Activated naive CD4-positive, alpha-beta T cell treated with anti-CD3 and anti-CD28 coated beads, Interleukin-2, amount 50 U/mL, for 16 hours (primary cell): Measurements from ENCODE around the gene RNPS1.
"Not testable (repeated sequence)": the region's sequence is repeated elsewhere in the genome, so short reads cannot be mapped to it uniquely, and the experiment has no call there.

Source experiments
- DNase-seq: peaks from one replicate; pipeline ENCODE4 v3.0.0-alpha.2; 2020

Gene RNPS1

DNA sequence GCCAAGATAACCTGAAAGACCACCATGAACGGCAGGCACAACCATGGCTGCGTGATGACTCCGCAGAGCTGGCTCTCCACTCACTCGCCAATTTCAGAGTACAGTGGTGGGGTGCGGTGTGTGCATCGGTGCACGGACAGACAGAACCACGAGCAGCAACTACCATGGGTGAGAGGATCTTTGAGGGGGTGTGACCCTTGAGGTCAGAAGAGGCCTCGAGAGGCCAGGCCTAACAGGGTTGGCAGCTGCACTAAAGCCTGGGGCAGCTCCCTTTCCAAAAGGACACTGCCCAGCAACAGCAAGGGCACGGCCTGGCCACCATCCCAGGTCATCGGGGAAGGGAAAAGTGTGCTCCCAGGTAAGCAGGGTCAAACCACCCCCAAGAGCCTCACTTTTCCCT is 14.6 kb downstream of the RNPS1 start:
- no peak for DNase-seq

DNA sequence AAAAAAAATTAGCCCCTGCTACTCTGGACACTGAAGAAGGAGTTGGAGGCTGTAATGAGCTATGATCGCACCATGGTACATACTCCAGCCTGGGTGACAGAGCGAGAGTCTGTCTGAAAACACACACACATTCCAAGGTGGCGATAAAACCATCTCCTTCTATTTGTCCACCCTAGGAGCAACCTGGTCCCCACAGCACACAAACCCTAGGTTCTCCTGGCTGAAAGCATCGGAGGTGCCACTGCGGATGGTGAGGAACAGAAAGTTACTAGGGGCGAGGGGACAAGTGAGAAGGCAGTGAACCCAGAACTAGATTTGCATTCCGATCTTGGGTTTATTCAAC is 15.1 kb downstream of the RNPS1 start:
- DNase-seq: no peak

DNA sequence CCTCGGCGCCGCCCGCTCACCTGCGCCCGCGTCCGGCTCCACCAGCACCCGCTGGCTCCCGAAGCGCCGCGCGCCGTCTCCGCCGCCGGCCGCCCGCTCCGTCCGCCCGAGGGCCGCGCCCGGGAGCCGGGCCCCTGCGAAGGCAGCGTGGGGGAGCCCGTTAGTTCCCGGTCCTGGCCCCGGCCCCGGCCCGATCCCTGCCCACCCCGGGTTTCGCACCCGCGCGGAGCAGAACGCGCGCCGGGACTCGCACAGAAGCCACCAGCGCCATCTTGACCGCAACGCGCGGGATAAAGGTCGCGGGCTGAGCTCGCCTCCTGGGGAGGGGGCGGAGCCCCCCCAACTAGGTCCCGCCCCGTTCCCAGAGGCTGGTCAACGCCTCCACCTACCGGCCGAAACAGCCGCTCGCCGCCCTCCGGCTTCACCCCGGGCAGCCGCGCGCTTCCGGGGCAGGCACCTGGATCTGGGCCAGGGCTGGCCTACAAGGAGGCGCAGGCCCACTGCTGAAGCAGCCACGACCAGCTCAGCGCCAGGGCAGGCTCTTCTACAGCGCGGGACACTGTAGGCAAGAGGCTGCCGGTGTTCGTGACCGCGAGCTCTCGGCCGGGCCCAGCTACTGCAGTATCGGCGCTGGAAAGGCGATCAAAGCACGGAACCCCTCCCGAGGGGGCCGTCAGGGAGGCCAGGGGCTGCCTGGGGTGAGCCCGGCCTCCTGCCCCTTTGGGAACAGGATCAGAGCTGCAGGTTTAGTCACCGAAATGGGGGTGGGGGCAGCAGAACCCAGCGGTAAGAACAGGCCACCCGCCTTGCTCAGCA is 16.4 kb downstream of the RNPS1 start, which contains the start of gene ECI1:
ECI1 (minus strand) TSS at position 292 of the 816 bp plus-strand sequence; CDS start at position 271, 21 bp downstream.
- DNase-seq: peak; percentile 71

DNA sequence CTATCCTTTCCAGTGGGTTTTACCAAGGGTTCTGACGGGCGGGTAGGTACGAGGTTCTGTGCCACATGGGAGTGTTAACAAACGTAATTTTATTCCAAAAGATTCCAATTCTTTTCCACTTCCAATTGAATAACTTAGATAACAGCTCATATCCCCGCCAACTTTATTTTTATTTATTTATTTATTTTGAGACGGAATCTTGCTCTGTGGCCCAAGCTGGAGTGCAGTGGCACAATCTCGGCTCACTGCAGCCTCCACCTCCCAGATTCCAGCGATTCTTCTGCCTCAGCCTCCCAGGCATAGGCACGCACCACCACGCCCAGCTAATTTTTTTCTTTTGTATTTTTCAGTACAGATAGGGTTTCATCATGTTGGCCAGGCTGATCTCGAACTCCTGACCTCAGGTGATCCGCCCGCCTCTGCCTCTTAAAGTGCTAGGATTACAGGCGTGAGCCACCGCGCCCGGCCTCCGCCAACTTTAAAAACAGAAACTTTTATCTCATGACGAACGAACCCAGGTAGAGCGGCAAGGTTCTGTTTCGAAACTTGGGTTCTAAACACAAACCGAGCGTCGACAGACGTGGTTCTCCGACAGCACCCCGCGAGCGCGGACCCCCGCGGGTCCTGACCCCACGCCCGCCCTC is 17.2 kb downstream of the RNPS1 start:
- DNase-seq: peak; percentile 59

DNA sequence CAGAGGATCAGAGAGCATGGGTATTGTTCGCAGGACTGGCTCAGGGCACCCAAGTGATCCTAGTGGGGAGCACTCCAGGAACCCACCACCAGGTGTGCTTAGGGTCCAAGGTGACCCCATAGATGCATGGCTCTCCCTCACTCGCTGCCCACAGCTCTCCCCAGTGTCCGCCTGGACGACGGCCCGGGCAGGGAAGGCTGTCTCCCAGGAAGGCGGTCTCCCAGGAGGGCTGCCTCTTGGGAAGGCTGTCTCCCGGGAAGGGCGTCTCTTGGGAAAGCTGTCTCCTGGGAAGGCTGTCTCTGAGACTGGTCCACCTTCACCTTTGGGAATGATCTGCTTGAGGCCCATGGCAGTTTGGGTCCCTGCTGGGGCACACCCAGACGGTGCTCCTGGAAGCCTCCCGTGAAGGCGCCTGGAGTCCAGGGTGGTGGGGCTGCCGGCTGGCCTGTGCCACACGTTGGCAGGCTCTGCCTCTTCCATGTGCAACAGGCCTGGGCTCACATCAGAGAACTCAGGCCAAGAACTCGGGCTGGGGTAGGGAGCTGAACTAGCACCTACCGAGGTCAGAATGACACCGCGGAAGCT is 21.5 kb downstream of the RNPS1 start:
- no peak for DNase-seq

DNA sequence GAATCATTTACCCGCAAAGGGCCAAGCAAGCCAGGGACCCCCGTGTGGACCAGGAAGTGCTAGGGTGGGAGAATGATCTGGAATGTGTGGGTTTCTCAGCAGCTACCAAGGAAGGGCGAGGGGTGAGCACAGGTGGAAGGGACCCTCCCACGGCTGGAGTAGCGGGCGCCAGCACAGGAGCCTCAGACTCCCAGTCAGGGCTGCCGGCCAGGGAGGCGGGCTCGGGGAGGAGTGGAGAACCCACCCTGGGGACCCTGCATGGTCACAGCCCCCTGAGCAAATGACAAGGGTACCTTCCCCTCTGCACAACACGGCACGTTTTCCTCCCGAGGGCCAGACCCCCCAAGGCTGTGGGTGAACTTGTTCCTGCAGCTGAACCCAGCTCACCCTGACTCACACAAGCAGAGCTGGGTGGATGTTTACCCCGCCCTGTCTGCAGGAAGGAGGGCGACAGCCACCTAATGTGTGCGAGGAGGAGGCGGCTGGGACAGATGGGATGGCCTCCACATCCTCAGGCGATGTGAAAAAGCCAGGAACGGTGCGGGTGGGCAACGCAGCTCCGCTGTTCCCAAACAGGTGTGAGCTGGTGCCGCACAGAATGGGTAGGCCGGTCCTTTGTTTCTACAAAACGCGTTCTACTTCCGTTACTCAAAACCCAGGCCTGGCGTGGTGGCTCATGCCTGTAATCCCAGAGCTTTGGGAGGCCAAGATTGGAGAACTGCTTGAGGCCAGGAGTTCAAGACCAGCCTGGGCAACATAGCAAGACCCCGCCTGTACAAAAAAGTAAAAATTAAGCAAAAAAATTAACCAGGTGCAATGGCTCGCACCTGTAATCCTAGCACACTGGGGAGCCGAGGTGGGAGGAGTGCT is 22.8 kb downstream of the RNPS1 start:
- no peak for DNase-seq

DNA sequence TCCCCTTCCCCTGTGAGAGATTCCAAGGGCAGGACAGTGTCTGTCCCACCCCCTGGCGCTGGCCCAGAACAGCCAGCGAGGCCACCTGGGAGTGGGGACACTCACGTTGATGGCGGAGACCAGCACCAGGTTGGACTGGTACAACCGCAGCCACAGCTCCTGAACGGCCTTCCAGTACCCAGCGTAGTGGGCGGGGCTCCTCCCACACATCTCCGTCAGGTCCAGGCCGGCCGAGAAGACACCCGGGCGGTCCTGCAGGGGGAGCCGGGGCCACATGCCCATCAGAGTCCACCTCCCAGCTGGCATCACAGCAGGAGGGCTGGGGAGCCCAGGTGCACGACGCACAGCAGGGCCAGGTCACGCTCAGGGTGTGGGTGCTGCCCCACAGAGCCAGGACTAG is 23.6 kb downstream of the RNPS1 start:
- no peak for DNase-seq

DNA sequence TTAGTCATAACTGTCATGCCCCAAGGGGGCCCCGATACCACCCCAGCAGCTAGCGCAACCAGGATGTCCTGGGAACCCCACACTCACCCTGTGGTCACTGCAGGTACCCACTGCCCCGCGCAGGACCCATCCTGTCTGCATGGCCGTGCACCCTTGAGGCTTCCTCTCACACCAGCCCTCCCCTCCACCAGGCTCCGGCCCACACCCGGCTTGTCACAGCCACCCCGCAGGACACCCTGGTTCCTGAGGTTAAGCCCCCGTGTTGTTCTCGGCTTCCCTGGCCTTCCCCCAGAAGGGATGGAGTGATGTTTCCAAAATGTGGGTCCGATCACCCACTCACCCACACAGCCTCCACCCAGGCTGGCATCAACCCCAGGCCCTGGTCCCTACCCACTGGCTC is 24.1 kb downstream of the RNPS1 start:
- DNase-seq: no peak

DNA sequence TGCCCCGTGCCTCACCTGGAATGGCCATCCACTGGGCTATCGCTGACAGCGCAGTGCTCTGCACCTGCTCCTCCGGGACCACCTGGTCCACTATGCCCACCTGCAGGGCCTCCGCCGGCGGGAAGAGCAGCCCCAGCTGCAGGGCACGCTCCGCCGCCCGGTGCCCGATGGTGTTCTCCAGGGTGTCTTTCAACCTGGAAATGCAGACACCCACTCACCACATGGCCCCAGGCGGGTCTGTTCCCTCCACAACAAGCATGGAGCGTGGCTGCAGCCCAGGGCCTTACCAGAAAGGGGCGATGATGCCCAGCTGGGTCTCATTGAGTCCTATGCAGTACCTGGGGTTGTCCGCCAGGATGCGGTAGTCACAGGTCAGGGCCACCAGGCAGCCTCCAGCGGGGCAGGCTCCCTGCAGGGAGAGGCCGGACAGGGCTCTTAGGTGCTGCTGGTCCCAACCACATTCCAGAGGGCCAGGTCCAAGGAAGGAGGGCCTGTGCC is 24.8 kb downstream of the RNPS1 start:
- no peak for DNase-seq

DNA sequence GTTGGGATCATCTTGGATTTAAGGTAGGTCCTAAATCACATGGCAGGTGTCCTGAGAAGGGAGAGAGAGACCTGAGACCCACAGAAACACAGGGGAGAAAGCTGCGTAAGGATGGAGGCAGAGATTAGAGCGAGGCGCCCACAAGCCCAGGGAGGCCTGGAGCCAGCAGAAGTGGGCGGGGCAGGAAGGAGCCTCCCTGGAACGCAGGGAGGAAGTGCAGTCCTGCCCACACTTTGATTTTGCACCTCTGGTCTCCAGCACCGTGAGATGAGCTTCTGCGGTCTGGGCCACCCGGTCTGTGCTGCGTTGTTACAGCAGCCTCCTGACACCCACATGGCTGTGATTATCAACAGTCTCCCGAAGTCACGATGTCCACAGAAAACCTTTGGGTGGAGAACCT is 25.3 kb downstream of the RNPS1 start:
- DNase-seq: no peak

DNA sequence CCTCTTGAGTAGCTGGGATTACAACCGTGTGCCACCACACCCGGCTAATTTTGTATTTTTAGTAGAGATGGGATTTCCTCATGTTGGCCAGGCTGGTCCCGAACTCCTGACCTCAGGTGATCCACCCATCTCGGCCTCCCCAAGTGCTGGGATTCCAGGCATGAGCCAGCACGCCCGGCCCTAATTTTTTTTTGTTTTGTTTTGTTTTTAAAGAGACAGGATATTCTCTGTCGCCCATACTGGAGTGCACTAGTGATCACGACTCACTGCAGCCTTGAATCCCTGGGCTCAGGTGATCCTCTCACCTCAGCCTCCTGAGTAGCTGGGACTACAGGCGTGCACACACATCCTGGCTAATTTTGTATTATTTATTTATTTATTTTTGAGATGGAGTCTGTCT is 27.6 kb downstream of the RNPS1 start:
- DNase-seq: not testable (repeated sequence)

DNA sequence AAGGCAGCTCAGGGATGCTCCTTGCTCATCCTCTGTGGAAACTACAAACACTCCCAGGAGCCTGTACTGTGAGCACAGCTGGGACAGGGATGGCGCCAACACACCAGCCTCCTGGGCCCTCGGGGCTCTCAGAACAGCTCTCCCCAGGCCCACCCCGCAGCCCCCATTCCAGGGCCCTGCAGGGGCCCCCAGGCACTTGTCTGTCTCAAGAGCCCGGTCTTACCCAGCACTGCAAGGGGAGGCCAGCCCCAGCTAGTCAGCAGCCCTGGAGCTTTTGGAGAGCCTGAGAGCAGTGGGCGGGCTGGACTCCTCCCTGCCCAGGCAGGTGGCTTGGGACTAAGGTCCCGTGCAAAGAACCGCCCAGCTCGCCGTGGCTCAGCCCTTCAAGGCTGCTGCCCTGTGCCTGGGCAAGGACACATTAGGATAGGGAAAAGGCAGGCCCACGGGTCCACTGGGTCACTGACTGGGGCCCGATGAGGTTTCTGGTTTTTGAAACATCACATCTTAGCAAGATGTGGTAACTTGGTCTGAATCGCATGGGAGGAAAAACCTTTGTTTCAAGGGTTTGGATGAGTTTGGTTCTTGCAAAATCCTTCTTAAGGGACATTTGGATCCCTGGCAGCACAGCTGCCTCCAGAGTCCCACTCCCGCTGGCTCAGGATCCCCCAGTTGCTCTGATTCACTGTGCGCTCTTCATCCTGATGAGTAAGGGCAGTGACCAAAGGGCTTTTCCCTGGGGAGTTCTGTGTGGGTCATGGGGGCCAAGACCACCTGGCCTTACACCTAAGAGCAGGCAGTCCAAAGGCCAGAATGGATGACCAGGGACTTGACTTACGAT is 28.9 kb downstream of the RNPS1 start:
- DNase-seq: no peak

DNA sequence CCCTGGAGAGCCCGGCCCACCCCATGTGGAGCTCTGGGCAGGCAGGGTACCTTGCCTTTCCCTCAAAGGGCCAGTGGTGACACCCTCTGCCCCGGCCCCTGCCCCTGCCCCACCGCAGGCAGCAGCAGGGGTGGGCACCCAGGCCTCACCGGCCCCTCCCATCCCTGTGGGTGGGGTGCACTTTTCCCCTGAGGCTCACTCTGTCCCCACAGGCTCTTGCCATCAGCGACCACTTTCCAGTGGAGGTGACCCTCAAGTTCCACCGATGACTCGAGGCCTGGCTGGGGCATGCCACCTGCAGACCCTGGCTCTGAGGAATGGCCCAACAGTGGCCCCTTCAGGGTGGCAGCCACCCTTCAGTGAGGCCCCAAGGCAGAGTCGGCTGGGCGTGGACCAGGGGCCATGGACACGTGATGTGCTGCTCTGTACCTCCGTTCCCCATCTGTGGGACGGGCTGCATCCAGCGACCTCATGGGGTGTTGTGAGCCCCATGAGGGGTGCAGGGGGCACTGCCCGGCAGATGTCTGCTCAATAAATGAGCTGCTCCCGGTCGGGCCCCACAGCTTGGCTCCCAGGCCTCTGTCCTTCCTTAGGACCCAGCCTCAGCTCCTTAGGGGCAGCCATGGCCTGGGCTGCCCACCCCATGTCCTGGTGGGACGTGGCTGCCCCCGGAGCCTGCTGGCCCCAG is 29.6 kb downstream of the RNPS1 start:
- no peak for DNase-seq

DNA sequence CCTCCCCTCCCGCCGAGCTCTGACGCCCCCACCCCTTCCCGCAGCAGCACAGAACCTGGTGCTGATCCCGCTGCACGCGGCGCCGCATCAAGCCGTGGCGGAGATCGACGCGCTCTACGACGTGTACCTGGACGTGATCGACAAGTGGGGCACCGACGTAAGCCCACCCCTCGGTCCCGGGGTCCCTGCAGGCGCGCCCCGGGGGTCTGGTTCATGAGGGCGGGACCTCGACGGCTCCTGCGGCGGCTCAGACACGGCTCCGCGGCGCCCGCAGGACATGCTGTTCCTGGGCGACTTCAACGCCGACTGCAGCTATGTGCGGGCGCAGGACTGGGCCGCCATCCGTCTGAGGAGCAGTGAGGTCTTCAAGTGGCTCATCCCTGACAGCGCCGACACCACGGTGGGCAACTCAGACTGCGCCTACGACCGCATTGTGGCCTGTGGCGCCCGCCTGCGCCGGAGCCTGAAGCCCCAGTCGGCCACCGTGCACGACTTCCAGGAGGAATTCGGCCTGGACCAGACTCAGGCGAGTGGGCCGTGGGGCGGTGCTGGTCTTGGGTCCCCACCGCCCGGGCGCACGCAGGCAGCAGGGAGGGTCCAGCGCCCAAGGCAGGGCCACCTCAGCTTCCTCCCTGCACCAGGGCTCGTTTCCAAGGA is 30.3 kb downstream of the RNPS1 start:
- no peak for DNase-seq

DNA sequence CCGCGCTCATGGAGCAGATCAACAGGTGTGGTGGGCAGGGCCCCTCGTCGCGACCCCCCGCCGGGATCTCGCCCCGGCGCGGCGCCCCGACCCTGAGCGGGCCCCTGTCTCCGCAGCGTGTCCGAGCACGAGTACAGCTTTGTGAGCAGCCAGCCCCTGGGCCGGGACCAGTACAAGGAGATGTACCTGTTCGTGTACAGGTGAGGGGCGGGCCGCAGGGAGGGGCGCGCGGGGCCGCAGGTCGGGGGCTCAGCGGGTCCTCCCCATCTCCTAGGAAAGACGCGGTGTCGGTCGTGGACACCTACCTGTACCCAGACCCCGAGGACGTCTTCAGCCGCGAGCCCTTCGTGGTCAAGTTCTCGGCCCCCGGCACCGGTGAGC is 30.8 kb downstream of the RNPS1 start:
- no peak for DNase-seq

DNA sequence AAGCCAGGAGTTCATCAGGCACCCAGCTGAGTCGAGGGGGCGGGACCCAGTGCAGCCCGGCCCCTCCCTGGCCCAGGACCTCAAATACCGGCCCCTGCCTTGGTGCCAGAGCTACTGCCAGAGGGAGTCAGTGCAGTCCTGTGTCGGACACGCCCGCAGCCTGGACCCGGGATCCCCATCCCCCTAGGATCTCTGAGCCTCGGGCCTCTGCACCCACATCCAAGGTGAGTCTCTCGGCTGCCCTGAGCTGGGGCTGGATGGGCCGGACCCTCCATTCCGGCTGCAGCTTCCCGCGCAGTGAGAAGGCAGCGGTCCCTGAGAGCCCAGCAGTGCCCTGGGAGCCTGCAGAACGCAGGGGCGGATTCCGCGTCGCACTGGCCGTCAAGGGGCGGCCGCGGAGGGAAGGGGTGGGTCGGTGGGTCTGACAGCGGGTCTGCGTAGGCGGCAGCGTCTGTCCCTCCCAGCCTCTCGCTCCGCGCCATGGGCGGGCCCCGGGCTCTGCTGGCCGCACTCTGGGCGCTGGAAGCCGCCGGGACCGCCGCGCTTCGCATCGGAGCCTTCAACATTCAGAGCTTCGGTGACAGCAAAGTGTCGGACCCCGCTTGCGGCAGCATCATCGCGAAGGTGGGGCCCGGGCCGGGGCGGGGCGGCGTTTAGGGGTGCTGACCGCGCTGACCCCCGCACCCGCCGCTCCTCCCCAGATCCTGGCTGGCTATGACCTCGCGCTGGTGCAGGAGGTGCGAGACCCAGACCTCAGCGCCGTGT is 31.4 kb downstream of the RNPS1 start, which contains the start of gene DNASE1L2:
DNASE1L2 (plus strand) TSS at position 108 of the 765 bp plus-strand sequence; CDS start at position 481, 373 bp downstream.
- DNase-seq: no peak

DNA sequence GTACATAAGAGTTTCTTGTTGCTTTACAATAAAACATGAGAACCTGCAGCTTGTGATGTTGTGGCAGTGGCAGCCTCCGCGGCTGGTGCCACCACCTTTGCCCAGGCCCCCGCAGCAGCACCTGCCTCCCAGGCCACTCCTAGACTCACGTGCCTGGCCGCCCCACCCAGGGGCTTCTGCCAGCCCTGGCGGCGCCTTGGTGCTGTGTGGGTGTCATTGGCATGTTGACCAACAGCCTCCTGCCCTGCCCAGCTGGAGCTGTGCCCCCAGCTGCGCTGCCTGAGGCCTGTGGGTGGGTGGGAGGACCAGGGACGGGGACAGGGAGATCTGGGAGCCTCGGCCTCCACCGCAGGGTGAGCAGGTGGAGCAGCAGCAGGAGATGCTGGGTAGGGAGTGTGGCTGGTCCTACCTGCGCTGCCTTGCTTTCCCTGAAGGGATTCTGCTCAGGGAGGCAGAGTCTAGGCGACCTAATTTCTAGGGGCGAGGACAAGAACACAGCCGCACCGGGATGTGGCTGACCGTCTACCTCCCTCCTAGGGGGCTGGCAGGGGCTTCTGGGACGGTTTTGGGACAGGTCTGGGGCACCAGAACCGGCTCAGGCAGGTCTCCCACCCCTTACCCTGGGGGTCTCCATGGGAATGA is 32.1 kb downstream of the RNPS1 start:
- no peak for DNase-seq

DNA sequence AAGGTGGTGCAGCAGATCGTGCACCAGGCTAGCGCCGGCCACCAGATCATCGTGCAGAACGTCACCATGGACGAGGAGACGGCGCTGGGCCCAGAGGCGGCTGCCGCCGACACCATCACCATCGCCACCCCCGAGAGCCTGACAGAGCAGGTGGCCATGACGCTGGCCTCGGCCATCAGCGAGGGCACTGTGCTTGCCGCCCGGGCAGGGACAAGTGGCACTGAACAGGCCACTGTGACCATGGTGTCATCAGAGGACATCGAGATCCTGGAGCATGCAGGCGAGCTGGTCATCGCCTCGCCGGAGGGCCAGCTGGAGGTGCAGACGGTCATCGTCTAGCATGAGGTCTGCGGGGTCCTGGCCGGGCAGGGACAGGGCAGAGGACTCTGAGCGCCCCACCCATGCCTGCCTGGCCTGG is 32.7 kb downstream of the RNPS1 start:
- DNase-seq: no peak

DNA sequence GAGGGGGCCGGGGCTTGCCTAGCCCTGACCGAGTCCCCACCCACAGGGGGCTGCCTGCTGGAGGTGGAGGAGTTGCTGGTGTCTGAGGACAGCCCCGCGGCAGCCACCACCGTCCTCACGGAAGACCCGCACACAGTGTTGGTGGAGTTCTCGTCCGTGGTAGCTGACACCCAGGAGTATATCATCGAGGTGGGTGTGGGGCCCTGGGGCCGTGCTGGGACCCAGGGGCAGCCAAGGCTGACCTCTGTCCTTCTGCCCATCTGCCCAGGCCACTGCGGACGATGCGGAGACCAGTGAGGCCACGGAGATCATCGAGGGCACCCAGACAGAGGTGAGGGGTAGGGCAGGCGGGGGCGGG is 33.1 kb downstream of the RNPS1 start:
- no peak for DNase-seq
